K562 (cell line): ENCODE results near the gene EPDR1. TPM values are rescaled to one million over a fixed set of nuclear protein-coding genes. Genes with fewer than 3 reads are reported as not detected.

Experiments used
- CC2D1A ChIP-seq: fragments of 450-650 bp; IDR thresholded peaks from 2 replicates; pipeline ENCODE4 v1.6.1; 2017; ENCODE audit warnings: mild to moderate bottlenecking
- EHMT2 ChIP-seq: fragments of 450-650 bp; IDR thresholded peaks from 2 replicates; pipeline ENCODE4 v1.6.1; 2018; ENCODE audit warnings: antibody characterized with exemption
- ELF4 ChIP-seq: fragments of 450-650 bp; formaldehyde crosslinking; IDR thresholded peaks from 2 replicates; pipeline ENCODE4 v1.4.0; 2022; ENCODE audit warnings: missing genetic modification characterization
- FUS ChIP-seq: fragments of 200-400 bp; formaldehyde crosslinking; optimal IDR thresholded peaks from 2 replicates; pipeline ENCODE3; 2017; ENCODE audit warnings: low read depth, low read length
- MAFK ChIP-seq: IDR thresholded peaks from 2 replicates; pipeline ENCODE4 v1.6.1; 2011; ENCODE audit warnings: low read length, improper control_type of control experiment
- NR2C1 ChIP-seq, 2 experiments: fragments of 450-650 bp; IDR thresholded peaks; 2 replicates each; pipeline ENCODE4 v1.6.1; 2017; ENCODE audit warnings: mild to moderate bottlenecking in 2 of 2, antibody characterized with exemption in 1 of 2, inconsistent platforms in 1 of 2, missing compliant biosample characterization in 1 of 2, missing genetic modification characterization in 1 of 2
- RBM14 ChIP-seq: fragments of 200-400 bp; formaldehyde crosslinking; IDR thresholded peaks from 2 replicates; pipeline ENCODE4 v1.6.1; 2018; ENCODE audit warnings: low read depth, mild to moderate bottlenecking, low read length, moderate library complexity, borderline replicate concordance; ENCODE audit not compliant: insufficient read depth
- TEAD4 ChIP-seq, 2 experiments: sonication (generic) in 1 of 2; formaldehyde crosslinking in 1 of 2; IDR thresholded peaks; 2 replicates each; pipeline versions ENCODE4 v1.6.1 to v1.8.0; 2012 to 2022; ENCODE audit warnings: borderline replicate concordance in 1 of 2, inconsistent platforms in 1 of 2, low read length in 1 of 2, mild to moderate bottlenecking in 1 of 2, missing genetic modification reagents in 1 of 2
- ZNF644 ChIP-seq: fragments of 200-800 bp; sonication (Bioruptor generic); IDR thresholded peaks from 2 replicates; pipeline ENCODE4 v1.6.1; 2016; ENCODE audit warnings: low read depth, missing genetic modification characterization, missing compliant biosample characterization
- polyA plus RNA-seq, 8 experiments: library from polyadenylated mRNA; depleted of rRNA in 4 of 8; stranded (reverse) in 5 of 8; unstranded in 3 of 8; fragments of >200 nt; fragmentation: Nextera tagmentation in 2 of 8; fragmentation: Illumina TruSeq in 1 of 8; extraction: Ambion mirVana in 2 of 8; extraction: Trizol in 1 of 8; gene quantifications; 2 replicates each; pipeline versions ENCODE4 v1.2.1 to v1.2.3, GENCODE V29; 2011 to 2014; ENCODE audit warnings: inconsistent platforms in 1 of 8, missing spikeins in 1 of 8
- total RNA-seq, 7 experiments: library from RNA; depleted of rRNA in 6 of 7; stranded (reverse); fragments of >200 nt in 6 of 7; fragmentation: Illumina TruSeq in 2 of 7; extraction: Trizol in 2 of 7; gene quantifications; 2 replicates each; pipeline versions ENCODE4 v1.2.1 to v1.2.3, GENCODE V29; 2011 to 2021; ENCODE audit warnings: low replicate concordance in 1 of 7
- TF ChIP-seq, protein P1 (sequence below), 3 experiments: IDR thresholded peaks in 2 of 3; conservative IDR thresholded peaks in 1 of 3; 2 replicates each; pipeline ENCODE4 v1.5.1; 2011 to 2012; ENCODE audit warnings: low read length in 3 of 3, mild to moderate bottlenecking in 3 of 3, control low read depth in 2 of 3, improper control_type of control experiment in 1 of 3, inconsistent platforms in 1 of 3, low read depth in 1 of 3, mixed read lengths in 1 of 3, moderate library complexity in 1 of 3; ENCODE audit not compliant: insufficient read depth in 2 of 3
- TF ChIP-seq, protein P2 (sequence below): fragments of 250-450 bp; sonication (Bioruptor Pico); IDR thresholded peaks from 2 replicates; pipeline ENCODE4 v1.8.0; 2021; ENCODE audit warnings: mild to moderate bottlenecking, moderate library complexity
- TF ChIP-seq, protein P3 (sequence below), 2 experiments: fragments of 450-650 bp in 1 of 2; sonication (generic) in 1 of 2; formaldehyde crosslinking in 1 of 2; IDR thresholded peaks; 2 replicates each; pipeline versions ENCODE4 v1.7.1 to v1.9.0; 2016 to 2022; ENCODE audit warnings: inconsistent platforms in 1 of 2, mild to moderate bottlenecking in 1 of 2, missing genetic modification reagents in 1 of 2

EPDR1 gene
- total and polyA plus RNA-seq, 9 of the 15 experiments (the other 6 are each of a cell fraction or from before 2014, with no cell fraction given), result 0.01 to 0.11 TPM; not detected in 7

DNA sequence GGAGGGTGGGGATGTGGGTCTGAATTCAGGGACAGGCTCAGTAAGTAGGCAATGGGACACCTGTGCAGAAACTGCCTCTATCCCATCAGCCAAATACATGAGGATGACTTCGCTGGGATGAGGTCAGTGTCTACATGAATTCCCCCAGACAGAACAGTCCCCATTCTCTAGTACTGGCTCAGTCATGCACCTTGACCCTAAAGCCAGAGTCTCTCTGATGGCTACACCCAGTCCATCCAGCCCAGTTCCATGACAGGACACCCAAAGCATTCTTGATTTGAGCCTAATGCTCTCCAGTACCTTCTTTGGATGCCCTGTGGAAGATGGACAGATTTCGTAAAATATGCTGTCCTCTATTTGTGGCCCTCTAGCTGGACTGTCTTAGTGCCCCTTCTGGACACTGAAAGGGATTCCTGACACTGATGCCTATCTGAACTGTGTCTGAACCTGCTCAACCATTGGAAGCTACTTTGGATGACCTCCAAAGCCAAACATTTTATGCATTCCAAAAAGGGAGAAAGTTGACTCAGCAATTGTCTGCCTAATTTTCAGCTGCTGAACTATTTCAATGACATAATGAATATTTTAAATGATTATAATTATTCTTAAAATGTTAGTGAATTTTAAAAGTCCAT is 18.4 kb upstream of the EPDR1 start (continued):
- TF ChIP-seq, protein P1, sequence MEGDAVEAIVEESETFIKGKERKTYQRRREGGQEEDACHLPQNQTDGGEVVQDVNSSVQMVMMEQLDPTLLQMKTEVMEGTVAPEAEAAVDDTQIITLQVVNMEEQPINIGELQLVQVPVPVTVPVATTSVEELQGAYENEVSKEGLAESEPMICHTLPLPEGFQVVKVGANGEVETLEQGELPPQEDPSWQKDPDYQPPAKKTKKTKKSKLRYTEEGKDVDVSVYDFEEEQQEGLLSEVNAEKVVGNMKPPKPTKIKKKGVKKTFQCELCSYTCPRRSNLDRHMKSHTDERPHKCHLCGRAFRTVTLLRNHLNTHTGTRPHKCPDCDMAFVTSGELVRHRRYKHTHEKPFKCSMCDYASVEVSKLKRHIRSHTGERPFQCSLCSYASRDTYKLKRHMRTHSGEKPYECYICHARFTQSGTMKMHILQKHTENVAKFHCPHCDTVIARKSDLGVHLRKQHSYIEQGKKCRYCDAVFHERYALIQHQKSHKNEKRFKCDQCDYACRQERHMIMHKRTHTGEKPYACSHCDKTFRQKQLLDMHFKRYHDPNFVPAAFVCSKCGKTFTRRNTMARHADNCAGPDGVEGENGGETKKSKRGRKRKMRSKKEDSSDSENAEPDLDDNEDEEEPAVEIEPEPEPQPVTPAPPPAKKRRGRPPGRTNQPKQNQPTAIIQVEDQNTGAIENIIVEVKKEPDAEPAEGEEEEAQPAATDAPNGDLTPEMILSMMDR (IDR thresholded peaks at IDR 0.05 in 2 of 3, conservative IDR thresholded peaks at IDR 0.05 in 1 of 3; ENCODE audit: insufficient read depth in 2 of 3, low read depth in 1 of 3, low read length in 3 of 3), result 0 out of 6 replicates have a peak, but pooled peaks of 1 of the 3 experiments have one; percentile 5
- TF ChIP-seq FUS (no peak), RBM14 (no peak), CC2D1A (no peak), ZNF644 (no peak), TEAD4 (IDR thresholded peaks at IDR 0.05; ENCODE audit: low read length) (no peak), TEAD4 (CRISPR knock-in tag; IDR thresholded peaks at IDR 0.05; ENCODE audit: borderline replicate concordance) (no peak), EHMT2 (0 out of 2 replicates have a peak, but pooled peaks have one; percentile 17), MAFK (peak; percentile 97), NR2C1 (IDR thresholded peaks at IDR 0.05) (no peak), NR2C1 (tag; IDR thresholded peaks at IDR 0.05) (no peak), ELF4 (no peak)
- TF ChIP-seq, protein P2, sequence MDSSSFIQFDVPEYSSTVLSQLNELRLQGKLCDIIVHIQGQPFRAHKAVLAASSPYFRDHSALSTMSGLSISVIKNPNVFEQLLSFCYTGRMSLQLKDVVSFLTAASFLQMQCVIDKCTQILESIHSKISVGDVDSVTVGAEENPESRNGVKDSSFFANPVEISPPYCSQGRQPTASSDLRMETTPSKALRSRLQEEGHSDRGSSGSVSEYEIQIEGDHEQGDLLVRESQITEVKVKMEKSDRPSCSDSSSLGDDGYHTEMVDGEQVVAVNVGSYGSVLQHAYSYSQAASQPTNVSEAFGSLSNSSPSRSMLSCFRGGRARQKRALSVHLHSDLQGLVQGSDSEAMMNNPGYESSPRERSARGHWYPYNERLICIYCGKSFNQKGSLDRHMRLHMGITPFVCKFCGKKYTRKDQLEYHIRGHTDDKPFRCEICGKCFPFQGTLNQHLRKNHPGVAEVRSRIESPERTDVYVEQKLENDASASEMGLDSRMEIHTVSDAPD (CRISPR knock-in tag), result no peak
- TF ChIP-seq, protein P3, sequence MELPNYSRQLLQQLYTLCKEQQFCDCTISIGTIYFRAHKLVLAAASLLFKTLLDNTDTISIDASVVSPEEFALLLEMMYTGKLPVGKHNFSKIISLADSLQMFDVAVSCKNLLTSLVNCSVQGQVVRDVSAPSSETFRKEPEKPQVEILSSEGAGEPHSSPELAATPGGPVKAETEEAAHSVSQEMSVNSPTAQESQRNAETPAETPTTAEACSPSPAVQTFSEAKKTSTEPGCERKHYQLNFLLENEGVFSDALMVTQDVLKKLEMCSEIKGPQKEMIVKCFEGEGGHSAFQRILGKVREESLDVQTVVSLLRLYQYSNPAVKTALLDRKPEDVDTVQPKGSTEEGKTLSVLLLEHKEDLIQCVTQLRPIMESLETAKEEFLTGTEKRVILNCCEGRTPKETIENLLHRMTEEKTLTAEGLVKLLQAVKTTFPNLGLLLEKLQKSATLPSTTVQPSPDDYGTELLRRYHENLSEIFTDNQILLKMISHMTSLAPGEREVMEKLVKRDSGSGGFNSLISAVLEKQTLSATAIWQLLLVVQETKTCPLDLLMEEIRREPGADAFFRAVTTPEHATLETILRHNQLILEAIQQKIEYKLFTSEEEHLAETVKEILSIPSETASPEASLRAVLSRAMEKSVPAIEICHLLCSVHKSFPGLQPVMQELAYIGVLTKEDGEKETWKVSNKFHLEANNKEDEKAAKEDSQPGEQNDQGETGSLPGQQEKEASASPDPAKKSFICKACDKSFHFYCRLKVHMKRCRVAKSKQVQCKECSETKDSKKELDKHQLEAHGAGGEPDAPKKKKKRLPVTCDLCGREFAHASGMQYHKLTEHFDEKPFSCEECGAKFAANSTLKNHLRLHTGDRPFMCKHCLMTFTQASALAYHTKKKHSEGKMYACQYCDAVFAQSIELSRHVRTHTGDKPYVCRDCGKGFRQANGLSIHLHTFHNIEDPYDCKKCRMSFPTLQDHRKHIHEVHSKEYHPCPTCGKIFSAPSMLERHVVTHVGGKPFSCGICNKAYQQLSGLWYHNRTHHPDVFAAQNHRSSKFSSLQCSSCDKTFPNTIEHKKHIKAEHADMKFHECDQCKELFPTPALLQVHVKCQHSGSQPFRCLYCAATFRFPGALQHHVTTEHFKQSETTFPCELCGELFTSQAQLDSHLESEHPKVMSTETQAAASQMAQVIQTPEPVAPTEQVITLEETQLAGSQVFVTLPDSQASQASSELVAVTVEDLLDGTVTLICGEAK (IDR thresholded peaks at IDR 0.05), result no peak
- TF ChIP-seq, protein P3 (CRISPR knock-in tag; IDR thresholded peaks at IDR 0.05), result no peak
